Stimulated activated CD4-positive, alpha-beta T cell treated with anti-CD3 and anti-CD28 coated beads, Interleukin-12 subunit alpha, Interleukin-12 subunit beta, amount 100 ng/mL, for 24 hours (primary cell): ENCODE data around the gene ADAMTS17.

Source experiments
- DNase-seq, 2 experiments: peaks; one replicate each; pipeline ENCODE4 v3.0.0-alpha.2; 2020; ENCODE audit warnings: low read depth in 2 of 2

The ADAMTS17 gene

DNA sequence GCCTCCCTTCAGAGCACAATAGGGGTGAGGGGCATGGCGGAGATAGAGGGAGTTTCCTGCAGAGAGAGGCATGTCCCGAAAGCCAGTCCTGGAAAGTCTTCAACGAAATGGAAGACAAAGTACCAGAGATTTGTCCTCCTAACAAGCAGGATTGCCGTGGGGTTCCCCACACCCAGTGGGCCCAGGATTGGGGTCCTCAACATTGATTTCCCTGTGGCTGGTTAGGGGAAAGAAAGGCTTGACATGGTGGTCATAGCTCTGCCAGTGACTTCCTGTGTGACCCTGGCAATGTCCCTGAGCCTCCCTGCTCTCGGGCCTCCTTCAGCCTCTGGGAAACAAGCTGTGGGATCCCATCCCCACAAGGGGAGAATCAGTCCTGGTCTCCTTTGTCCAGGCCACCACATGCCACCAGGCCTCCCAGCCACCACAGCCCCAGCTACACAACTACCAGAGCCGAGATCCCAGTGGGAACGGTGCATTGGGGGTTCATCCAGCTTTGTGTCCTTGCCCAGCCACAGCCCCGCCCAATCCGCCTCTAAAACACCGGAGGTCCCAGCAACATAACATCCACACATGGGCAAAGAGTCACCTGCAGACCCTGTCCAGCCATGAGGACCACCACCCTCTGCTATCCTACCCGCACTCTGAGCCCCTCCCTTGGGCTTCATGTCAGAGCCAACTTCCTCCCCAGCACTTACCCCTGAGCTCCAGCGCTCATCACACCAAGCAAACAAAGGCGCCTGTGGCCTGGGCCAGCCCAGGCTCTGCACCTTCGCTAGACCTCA is 63.0 kb downstream of the ADAMTS17 start:
- DNase-seq = no peak

DNA sequence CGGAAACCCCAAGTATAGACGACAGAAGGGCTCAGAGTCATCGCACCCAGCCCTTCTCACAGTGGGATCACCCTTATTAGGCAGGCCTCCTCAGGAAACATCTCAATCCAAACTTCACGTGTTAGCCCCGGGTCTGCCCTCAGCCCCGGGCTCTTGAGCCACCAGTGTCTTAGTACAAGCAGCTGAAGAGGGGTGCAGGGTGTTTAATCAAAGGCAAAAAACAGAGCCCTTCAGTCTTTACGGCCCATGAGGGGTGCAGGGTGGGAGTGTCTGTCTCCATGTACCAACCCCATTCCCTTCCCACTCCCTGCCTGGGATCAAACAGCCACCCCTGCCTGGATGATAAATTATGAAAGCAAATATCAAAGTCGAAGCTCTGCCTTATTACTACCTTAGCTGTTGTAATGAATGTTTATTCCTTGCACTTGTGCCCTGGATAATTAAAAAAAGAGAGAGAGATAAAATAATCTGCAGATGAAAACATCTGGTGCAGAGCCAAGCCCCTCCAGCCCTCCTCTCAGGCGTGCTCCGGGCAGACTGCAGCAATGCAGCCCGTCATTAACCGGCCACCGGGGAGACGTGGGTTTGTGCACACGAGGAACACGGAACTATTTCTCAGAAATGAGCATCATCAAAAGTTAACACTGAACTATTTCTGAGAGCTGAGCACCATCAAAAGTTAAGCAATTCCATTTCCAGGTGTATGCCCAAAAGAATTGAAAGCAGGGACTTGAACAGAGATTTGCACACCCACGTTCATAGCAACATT is 64.5 kb downstream of the ADAMTS17 start:
- DNase-seq = no peak

DNA sequence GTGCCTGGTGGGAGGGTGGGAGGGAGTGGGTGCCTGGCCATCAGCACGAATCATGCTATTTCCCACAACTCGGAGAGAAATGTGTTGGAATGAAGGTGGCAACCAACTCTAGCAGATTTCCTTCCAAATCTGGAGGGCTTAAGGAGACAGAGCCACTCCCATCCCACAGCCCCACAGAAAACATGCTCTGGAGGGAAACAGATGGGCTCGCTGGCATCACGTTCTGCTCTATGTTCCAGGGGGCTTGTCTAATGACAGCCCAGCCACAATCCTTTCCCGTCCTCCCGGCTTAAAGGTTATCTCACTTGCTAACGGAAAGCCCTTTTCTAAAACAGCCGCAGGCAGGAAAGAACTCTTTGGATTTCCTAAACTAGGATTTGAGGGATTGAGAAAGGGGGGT is 65.3 kb downstream of the ADAMTS17 start:
- DNase-seq = no peak

DNA sequence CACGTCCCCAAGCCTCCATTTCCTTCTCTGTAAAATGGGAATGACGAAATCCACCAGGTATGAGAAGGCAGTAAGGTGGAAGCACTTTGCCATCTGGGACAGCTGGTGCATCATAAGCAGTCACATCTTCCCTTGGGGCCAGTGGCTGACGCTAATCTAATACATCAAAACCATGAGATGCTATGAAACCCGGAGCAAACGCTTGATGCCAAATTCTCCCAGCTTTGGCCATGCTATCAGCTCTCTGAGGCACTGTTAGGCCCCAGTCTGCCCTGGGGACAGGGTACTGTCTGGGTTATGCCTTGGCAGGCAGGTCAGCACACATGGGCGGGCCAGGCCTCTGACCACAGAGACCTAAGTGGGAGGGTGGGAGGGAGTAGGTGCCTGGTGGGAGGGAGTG is 66.1 kb downstream of the ADAMTS17 start:
- DNase-seq = no peak

DNA sequence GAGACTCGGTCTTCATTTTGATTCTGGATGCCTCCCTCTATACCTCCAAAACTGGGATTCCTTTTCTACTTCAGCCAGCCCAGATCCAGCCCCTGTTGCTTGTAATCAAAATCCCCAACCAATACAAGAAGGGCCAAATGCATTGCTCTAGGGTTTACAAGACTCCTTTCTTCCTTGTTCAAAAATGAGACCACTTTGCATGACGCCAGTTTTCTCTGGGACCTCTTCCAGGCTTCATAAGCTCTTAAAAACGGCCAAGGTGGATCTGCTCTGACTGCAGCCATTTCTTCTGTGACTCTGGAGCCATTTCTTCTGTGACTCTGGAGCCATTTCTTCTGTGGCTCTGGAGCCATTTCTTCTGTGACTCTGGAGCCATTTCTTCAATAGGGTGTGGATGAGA is 71.9 kb downstream of the ADAMTS17 start:
- DNase-seq = no peak

DNA sequence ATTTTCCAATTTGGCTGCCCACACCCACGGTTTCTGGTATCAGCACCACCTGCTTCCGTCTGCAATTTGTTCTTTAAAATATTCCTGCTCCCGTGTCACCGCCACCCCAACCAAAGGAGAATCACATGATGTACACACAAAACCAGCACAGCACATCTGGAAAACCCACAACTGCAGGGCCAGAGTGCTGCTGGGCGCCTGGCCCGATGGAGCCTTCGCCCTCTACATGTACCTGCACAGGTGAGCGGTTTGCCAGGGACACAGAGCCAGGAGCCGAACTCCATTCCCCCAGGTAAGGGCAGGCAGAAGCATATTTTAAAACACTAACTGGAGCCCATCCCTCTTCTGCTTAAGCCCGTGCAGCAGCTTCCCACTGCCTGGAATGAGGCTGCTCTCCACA is 75.6 kb downstream of the ADAMTS17 start:
- DNase-seq = no peak

DNA sequence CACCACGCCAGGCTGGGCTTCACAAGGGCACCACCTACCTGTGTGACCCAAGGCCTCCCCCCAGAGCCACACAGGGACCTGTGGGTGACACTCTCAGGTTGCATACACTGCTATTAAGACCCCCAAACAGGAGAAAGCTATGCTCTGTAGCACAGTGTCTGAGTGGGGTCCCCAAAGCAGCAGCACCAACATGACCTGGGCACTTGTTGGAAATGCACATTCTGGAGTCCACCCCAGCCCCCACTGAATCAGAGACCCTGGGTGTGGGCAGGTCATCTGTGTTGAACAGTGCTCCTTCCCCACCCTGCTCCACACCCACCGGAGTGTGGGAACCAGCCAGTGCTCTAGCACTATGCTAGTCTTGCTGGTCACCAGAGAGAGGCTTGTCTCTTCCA is 76.1 kb downstream of the ADAMTS17 start:
- DNase-seq = no peak

DNA sequence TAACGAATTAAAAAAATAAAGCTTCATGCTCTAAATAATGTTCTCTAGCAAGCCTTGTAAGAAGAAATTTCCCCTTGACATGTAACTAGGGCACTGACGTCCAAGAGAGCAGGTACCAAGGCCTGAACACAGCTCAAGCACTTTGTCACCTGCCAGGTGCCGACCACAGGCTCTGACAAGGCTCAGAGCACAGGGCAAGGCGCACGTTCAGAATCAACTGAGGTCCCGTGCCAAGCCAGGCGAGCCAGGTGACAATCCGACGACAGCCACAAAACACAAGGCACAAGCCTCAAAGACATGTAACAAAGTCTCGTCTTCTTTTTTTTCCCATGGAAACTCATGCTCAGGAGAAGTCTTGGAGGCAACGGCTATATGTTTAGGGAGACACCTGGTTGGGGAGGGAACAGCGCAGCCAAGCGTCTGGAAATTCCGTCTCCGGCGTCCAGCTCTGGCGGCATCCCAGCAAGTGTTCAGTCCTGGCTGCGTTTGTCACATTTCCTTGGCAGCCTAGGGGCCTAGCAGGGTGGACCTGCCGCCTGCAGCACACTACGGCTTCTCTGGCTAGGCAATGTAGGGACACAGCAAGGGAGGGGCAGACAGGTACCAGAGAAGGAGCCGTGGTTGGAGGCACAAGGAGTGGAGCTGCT is 76.7 kb downstream of the ADAMTS17 start:
- no peak for DNase-seq

DNA sequence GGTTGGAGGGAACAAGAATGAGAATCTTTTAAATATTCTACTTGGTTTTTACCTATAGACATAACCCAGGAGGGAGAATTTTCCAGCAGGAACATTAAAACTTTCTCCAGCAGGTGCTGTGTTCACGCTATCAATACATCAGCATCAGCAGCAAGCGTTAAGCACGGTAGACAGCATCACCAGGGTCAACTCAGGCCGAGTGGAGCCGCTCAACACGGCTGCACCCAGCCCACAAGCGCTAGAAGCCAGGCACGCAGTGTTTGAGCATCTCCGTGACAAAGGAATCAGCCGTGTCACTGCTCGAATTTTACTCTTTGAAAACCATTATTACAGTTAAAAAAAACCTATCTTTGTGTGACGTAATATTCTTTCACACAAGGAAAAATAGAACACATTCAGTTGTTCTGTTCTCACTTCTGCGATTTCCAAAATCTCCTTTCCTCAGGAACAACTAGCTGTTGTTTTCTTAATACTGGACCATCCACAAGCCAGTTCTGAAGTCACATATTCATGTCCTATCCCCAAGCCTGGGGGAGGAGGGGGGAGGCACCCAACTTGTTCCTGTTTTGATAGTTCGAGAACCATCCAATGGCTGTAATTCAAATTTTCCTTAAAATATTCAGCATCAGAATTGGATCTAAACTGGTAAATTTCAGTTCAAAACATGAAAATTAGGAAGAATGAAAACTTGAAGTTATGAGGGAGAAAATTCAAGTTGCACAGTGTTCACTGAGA is 77.9 kb downstream of the ADAMTS17 start:
- no peak for DNase-seq

DNA sequence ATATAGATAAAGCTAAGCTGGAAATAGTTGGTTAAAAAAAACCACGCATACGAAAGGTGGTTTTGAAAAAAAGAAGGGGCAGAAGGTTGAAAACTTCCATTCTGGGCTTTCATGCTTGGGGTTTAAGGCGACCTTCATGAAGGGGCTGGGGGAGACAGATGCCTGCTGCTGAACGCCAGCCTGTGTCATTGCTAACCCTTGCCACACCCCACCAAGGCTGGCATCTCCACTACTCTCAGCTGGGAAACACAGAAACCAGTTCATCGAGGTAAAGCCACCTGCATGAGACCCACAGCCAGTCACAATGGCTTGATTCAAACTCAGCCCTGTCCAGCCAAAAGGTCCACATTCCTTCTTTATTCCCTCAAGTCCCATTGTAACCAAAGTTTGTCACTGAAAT is 78.7 kb downstream of the ADAMTS17 start:
- no peak for DNase-seq

DNA sequence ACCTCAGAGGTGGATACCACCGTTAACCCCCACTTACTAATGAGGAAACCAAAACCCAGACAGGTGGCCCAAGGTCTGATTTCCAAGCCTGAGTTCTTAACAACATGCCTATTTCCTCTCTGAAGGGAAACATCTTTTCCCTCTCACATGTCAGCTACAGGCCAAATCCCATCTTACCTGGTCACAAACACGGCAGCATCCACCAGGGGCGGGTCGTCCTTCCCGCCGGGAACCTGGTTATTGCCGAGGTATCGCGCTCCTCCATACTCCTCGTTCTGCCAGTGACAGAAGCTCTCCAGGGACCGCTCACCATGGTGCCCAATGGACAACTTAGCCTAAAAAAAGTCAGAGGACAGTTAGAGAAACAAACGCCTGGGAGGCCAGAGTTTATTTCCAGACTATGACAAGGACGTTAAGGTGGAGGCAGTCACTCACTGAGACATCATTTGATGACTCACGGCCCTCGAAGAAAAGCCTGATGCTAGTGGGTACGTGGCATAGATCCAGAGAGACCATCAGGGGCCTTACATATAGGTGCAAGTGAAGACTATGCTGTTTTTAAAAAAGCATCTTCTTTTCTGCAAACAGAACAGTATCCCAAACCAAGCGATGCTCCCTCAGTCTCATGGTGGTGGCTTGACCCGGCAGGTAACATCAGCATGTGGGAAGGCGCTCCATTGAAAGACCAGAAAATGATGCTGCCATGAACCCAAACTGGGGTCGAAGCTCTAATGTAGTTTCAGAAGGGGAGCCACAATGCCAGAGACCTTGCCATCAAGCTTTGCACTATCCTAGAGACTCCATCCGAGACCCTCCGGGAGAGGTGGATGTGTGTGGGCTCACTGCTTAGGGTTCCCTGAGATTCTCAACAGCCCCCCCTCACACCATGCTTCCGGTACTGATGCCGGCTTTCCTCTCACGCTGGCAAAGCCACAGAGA is 80.2 kb downstream of the ADAMTS17 start:
- no peak for DNase-seq

DNA sequence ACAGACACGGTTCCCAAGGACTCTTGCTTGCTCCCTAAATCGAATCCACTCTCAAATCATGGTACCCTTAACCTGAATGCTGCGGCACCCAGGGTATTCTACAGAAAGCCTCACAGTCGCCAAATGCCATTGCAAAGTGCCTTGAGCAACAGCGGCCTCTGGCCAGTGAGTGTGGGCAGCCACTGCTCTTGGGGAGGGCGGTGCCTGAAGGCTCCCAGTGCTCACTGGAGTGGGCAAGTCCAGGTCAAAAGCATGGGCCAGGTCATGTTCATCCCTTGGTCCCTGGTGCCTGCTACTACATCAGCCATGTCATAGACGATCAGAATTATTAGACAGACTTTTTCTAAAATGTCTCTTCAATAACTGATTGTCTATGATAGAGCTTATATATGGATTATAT is 82.5 kb downstream of the ADAMTS17 start:
- DNase-seq = no peak

DNA sequence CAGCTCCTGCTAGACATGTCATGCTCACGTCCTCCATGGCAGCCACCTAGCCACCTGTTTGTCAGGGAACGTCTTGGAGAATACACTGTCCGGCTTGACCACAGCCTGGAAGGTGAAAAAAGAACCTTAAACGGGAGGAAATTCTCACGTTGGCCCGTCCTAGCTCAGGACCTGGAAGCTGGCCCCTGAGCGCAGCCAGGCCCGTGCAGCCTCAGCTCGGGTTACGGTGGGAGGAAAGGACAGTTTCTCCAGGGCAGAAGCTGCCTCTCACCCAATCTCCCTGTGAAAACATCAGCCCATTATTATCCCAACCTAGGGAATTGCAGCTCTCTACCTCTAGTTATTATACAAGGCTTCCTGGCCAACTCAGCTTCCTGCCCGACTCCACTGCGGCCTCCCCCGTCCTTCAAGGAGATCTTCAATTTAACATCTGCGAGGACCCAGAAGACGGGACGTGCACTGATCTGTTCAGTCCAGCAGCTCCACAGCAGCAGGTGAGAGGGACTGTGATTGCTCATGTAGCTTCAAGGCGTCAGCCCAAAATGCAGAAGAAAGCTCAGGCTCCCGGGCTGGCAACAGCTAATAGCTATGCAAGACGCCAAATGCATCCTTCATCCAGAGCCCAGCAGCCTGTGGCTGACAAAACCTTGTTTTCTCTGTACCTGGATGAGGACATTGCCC is 84.7 kb downstream of the ADAMTS17 start:
- no peak for DNase-seq

DNA sequence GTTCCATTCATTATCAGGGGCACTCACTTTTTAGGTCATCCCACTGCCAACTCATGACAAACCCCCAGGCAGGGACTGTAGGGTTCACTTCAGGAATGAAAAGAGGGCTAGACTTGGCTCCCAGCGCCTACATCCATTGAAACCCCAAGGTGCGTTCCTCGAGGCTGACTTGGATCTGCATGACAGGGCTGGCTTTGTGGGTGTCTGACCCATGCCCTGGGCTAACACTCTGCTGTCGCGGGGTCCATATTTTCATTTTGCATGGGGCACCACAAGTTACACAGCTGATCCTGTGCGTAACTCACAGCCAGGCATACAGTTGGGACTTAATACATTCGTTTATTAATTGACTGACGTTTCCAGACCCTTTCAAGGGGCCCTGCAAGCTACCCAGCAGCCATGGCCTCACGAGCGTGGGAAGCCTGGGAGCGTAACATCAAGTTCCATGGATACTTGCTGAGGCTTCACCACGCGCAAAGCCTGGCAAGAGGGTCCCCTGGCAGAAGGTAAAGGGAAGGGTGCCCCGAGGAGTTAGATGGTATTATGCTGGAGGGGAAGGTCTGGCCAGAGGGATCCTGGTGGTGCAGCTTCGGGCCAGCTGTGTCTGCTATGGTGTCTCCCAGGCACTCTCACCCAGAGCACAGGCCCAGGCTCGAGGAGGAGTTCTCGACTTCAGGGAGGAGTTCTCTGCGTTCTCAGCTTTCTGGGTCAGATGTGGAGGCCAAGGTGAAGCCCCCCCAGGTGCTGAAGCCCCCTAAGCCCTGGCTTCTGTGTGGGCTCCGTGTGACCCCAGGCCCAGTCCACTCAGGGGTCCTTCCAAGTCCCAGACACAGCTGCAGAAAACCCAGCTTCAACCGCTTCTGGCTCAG is 85.4 kb downstream of the ADAMTS17 start:
- DNase-seq = no peak

DNA sequence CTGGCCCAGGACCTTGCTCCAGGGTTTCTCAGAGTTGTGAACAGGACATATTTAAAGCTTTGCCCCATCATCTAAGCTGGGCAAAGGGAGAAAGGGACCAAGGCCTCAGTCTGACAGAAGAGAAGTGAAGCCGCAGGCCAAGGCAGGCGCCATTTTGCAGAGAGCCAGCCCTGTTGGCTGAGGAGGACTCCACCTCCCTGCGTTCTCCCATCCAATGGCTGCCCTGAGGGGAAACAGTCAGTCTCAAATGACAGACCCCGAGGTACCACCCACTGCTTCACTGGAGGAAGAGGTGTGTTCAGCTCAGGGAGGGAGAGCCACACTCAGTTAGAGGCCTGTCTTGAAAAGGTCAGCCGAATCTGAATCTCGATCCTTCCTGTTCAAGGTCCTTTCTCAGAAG is 86.1 kb downstream of the ADAMTS17 start:
- DNase-seq = no peak

DNA sequence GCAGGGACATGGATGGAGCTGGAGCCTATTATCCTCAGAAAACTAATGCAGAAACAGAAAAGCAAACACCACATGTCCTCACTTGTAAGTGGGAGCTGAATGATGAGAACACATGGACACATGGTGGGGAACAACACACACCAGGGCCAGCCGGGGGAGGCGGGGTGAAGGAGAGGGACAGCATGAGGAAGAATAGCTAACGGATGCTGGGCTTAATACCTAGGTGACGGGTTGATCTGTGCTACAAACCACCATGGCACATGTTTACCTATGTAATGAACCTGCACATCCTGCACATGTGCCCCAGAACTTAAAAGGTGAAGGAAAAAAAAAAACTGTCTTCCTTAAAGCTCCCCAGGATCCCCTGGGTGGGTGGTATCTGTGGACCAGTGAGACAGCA is 87.1 kb downstream of the ADAMTS17 start:
- DNase-seq = no peak

DNA sequence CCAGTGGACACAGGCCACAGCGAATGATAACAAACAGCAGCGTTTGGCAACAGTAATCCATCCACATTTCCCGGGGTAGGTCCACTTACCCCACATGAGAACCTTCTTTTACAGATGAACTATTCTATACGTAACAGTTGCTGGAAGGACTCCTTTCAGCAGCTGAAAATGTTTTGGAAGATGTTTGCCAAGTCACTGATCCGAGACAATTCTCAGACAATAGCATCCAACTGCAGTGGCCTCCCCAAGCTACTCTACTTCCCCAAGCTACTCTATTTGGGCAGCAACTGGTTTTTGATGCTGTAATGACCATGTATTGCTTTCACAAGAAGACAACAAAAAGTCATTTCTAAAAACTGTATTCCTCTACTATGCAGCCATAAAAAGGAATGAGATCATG is 87.5 kb downstream of the ADAMTS17 start:
- DNase-seq = no peak

DNA sequence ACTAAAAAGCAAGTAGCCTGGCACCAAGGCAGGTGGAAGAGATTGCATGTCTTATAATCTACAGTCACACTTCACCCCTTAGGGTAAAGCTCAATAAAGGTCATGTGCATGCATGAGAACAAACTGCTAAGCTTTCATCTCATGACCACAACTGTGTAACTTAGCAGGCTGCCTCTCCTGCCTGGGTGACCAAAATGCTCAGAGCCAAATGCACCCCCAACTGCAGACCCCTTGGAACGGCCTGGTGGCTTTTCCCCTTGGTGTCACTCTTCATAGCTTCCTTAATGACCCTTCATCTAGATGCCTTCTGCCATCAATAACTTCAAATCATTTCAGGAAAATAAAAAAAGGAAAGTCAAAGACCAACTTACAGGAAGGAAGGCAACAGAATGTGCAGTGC is 88.1 kb downstream of the ADAMTS17 start:
- no peak for DNase-seq

DNA sequence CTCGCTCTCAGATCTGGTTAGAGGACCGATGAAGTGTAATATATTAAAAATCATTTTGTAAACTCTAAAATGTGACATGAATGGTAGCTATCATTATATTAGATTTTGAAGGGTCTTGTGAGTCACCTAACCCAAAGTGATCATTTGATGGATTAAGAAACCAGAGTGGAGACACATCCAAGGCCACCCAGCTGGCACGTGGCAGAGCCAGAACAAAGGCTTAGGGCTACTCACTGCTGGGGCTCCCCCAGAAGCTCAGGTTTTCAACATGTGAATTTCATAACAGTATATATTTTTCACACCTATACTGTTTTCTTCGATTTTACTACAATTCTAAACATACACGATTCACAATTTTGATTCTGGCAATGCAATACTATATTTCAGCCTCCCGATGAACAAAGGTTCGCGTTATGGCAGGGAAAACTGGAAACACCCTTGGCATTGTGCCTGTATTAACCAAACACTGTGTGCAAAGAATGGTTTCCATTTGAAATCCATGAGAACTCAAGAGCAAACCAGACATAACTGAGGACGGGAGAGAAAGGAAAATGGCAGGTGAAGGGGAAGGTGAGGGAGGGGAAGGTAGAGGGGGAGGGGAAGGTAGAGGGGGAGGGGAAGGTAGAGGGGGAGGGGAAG is 88.9 kb downstream of the ADAMTS17 start:
- no peak for DNase-seq
